IMR-90 (cell line): ENCODE results near the gene BTG3. TPM values are rescaled to one million over a fixed set of nuclear protein-coding genes. Genes with fewer than 3 reads are reported as not detected.

Experiments
- ATAC-seq: fragments of 200-7000 bp; cut with Tn5 transposase; 2 replicates; pipeline ENCODE4 v1.9.1; 2020; ENCODE audit warnings: low read depth, mild to moderate bottlenecking, moderate library complexity
- BruUV-seq: library from RNA; stranded (reverse); fragments of 400-500 nt; replicated peaks from 2 replicates; lab custom pipeline; 2021; lab: Mats Ljungman, UMichigan
- CTCF ChIA-PET: fragments of 300-600 bp; formaldehyde crosslinking; extraction: SDS; loops from one replicate; lab custom pipeline; 2021; ENCODE audit warnings: antibody characterized with exemption; lab: Yijun Ruan, JAX
- POLR2A ChIA-PET: fragments of 300-600 bp; sonication (Branson Sonifier 250); formaldehyde crosslinking; loops from one replicate; lab custom pipeline; 2022; ENCODE audit warnings: antibody characterized with exemption; ENCODE audit not compliant: unreplicated experiment; lab: Charles Lee
- DNase-seq: peaks from one replicate; pipeline ENCODE4 v3.0.0; 2013
- H2AFZ ChIP-seq: replicated peaks from 2 replicates; pipeline ENCODE3; 2013; ENCODE audit warnings: low read length, mild to moderate bottlenecking; ENCODE audit not compliant: poor library complexity
- H2AK5ac ChIP-seq: 2 replicates; pipeline ENCODE4 v1.6.1; 2013; ENCODE audit warnings: low read depth, low read length, inconsistent platforms
- H2AK9ac ChIP-seq: replicated peaks from 2 replicates; pipeline ENCODE3; 2013; ENCODE audit warnings: mild to moderate bottlenecking, low read depth, low read length, moderate library complexity; ENCODE audit not compliant: poor library complexity
- H2BK120ac ChIP-seq: 2 replicates; pipeline ENCODE4 v1.6.1; 2013; ENCODE audit warnings: low read depth, low read length, inconsistent platforms
- H2BK15ac ChIP-seq: 3 replicates; pipeline ENCODE4 v1.6.1; 2013; ENCODE audit warnings: low read depth, low read length, inconsistent platforms
- H2BK20ac ChIP-seq: 2 replicates; pipeline ENCODE4 v1.6.1; 2013; ENCODE audit warnings: low read depth, mild to moderate bottlenecking, inconsistent platforms, low read length, moderate library complexity
- H2BK5ac ChIP-seq: 2 replicates; pipeline ENCODE4 v1.6.1; 2013; ENCODE audit warnings: mild to moderate bottlenecking, low read depth, low read length, inconsistent platforms; ENCODE audit not compliant: poor library complexity, severe bottlenecking
- H3K14ac ChIP-seq: replicated peaks from 2 replicates; pipeline ENCODE4 v1.6.1; 2013; ENCODE audit warnings: low read depth, low read length, inconsistent platforms
- H3K18ac ChIP-seq: 2 replicates; pipeline ENCODE4 v1.6.1; 2013; ENCODE audit warnings: low read depth, low read length, control low read depth
- H3K23ac ChIP-seq: 2 replicates; pipeline ENCODE4 v1.6.1; 2013; ENCODE audit warnings: low read depth, low read length, inconsistent platforms
- H3K27ac ChIP-seq: 2 replicates; pipeline ENCODE4 v1.5.1; 2013; ENCODE audit warnings: mild to moderate bottlenecking, control low read depth, low read length; ENCODE audit not compliant: insufficient read depth
- H3K27me3 ChIP-seq: 2 replicates; pipeline ENCODE4 v1.6.1; 2013; ENCODE audit warnings: low read length; ENCODE audit not compliant: control insufficient read depth, insufficient read depth
- H3K36me3 ChIP-seq: 2 replicates; pipeline ENCODE4 v1.6.1; 2013; ENCODE audit warnings: low read length, mixed read lengths; ENCODE audit not compliant: control insufficient read depth, insufficient read depth
- H3K4ac ChIP-seq: 2 replicates; pipeline ENCODE4 v1.6.1; 2013; ENCODE audit warnings: low read depth, low read length, inconsistent platforms
- H3K4me1 ChIP-seq: 2 replicates; pipeline ENCODE4 v1.6.1; 2013; ENCODE audit warnings: low read length, mixed read lengths; ENCODE audit not compliant: control insufficient read depth, insufficient read depth
- H3K4me2 ChIP-seq: 2 replicates; pipeline ENCODE4 v1.6.1; 2013; ENCODE audit warnings: low read depth, mild to moderate bottlenecking, control low read depth, low read length, moderate library complexity
- H3K4me3 ChIP-seq: 2 replicates; pipeline ENCODE4 v1.5.1; 2013; ENCODE audit warnings: low read depth, mild to moderate bottlenecking, control low read depth, low read length, moderate library complexity; ENCODE audit not compliant: insufficient read depth
- H3K56ac ChIP-seq: 2 replicates; pipeline ENCODE4 v1.6.1; 2013; ENCODE audit warnings: low read length, inconsistent platforms; ENCODE audit not compliant: insufficient read depth; ENCODE audit errors: extremely low read depth
- H3K79me1 ChIP-seq, 2 experiments: 2 replicates each; pipeline ENCODE4 v1.6.1; 2013; ENCODE audit warnings: low read length in 2 of 2, inconsistent platforms in 1 of 2, low read depth in 1 of 2
- H3K9ac ChIP-seq: 2 replicates; pipeline ENCODE4 v1.6.1; 2013; ENCODE audit warnings: low read depth, low read length, control low read depth
- H3K9me1 ChIP-seq: 2 replicates; pipeline ENCODE4 v1.6.1; 2013; ENCODE audit warnings: low read length, inconsistent platforms; ENCODE audit not compliant: insufficient read depth
- H3K9me3 ChIP-seq: 2 replicates; pipeline ENCODE4 v1.6.1; 2013; ENCODE audit warnings: low read length; ENCODE audit not compliant: control insufficient read depth, insufficient read depth
- H4K20me1 ChIP-seq: 2 replicates; pipeline ENCODE4 v1.6.1; 2013; ENCODE audit warnings: low read length, inconsistent platforms; ENCODE audit not compliant: insufficient read depth
- H4K5ac ChIP-seq: 2 replicates; pipeline ENCODE4 v1.6.1; 2013; ENCODE audit warnings: mild to moderate bottlenecking, low read depth, low read length, control low read depth
- H4K8ac ChIP-seq, 2 experiments: 2 replicates each; pipeline ENCODE4 v1.6.1; 2013; ENCODE audit warnings: low read depth in 2 of 2, low read length in 2 of 2, control low read depth in 1 of 2, inconsistent platforms in 1 of 2
- H4K91ac ChIP-seq: 2 replicates; pipeline ENCODE4 v1.6.1; 2013; ENCODE audit warnings: low read depth, low read length, inconsistent platforms; ENCODE audit not compliant: insufficient read depth
- ELK1 ChIP-seq: fragments of 150-350 bp; IDR thresholded peaks from 2 replicates; pipeline ENCODE4 v1.6.1; 2016; ENCODE audit warnings: low read depth, mild to moderate bottlenecking, low read length, moderate library complexity, borderline replicate concordance
- RAD21 ChIP-seq: IDR thresholded peaks from 2 replicates; pipeline ENCODE4 v1.6.1; 2012; ENCODE audit warnings: low read length, improper control_type of control experiment
- WGBS, 2 experiments: methylation state at CpG; one replicate each; pipeline versions ENCODE4 v1.1.5 to v1.1.7; 2013; ENCODE audit warnings: missing lambda C conversion rate in 2 of 2; ENCODE audit not compliant: insufficient read length in 1 of 2; ENCODE audit errors: extremely low coverage in 2 of 2; 5-methylcytosine and 5-hydroxymethylcytosine counted together
- dilution Hi-C: fragments of 300-500 bp; cut with HindIII; formaldehyde crosslinking; loops from one replicate; pipeline ENCODE4 v1.14.3; 2018; ENCODE audit warnings: low sequenced_read_pairs; ENCODE audit not compliant: unreplicated experiment
- in situ Hi-C: fragments of 300-500 bp; cut with MboI; formaldehyde crosslinking; loops from 3 replicates; pipeline ENCODE4 v1.14.3; 2019; ENCODE audit warnings: low sequenced_read_pairs, inconsistent platforms, mixed read lengths
- intact Hi-C: fragments of 100-400 bp; cut with micrococcal nuclease; formaldehyde crosslinking; loops from 2 replicates; pipeline ENCODE4 v1.10.0; 2022
- polyA plus RNA-seq, 3 experiments: library from polyadenylated mRNA; depleted of rRNA; stranded (reverse); fragments of >200 nt; gene quantifications; 2 replicates each; pipeline ENCODE4 v1.2.3, GENCODE V29; 2012; ENCODE audit warnings: low replicate concordance in 1 of 3
- total RNA-seq: library from RNA; depleted of rRNA; stranded (reverse); fragments of >200 nt; gene quantifications from 2 replicates; pipeline ENCODE4 v1.2.3, GENCODE V29; 2012

The BTG3 gene
- total and polyA plus RNA-seq, 2 of the 4 experiments (the other 2 are of a cell fraction), result 22.4 to 38.1 TPM

- no peaks in the 10 kb centered on the region for H3K27me3 ChIP-seq
- no peak overlapping the region for H3K9ac ChIP-seq
- peaks cover 6% of the 10 kb centered on the region; the same call in 1 of the 2 replicates for H4K20me1 ChIP-seq
- no peak overlapping the region for H2BK20ac ChIP-seq
- TF ChIP-seq RAD21 (no peak), ELK1 (no peak)
- H3K27ac ChIP-seq, result no peak overlapping the region
- H2AK9ac ChIP-seq, result no peak overlapping the region
- no peaks in the 10 kb centered on the region for H3K9me3 ChIP-seq
- H3K18ac ChIP-seq, result no peak overlapping the region
- no peak overlapping the region for H2BK15ac ChIP-seq
- no peak overlapping the region for H2BK120ac ChIP-seq
- intact Hi-C loops (no loop called here), dilution Hi-C loops (no loop called here), in situ Hi-C loops (no loop called here)
- no peak overlapping the region for H4K5ac ChIP-seq
- H3K36me3 ChIP-seq, result peaks cover 20% of the 10 kb centered on the region
- ChIA-PET CTCF (interaction anchor here (0.6 to 1.0 kb wide), 2 partner anchors 12 to 211 kb away, joined by 3 read pairs; no protein-coding TSS in a partner anchor), POLR2A (interaction anchor here (0.6 kb wide), 1 partner anchor 969 kb away, joined by 3 read pairs; no protein-coding TSS in a partner anchor)
- H3K9me1 ChIP-seq, result no peaks in the 10 kb centered on the region; the same call in 1 of the 2 replicates
- H3K79me1 ChIP-seq, result peaks cover 16 to 19% of the 10 kb centered on the region in 2 experiments
- 100% methylated on average over 1 of the region's 3 CpGs; no CpG with 5 or more reads in 1 of the 2 experiments for WGBS, 2 experiments
- H4K91ac ChIP-seq, result no peak overlapping the region
- H2BK5ac ChIP-seq, result no peak overlapping the region
- H3K23ac ChIP-seq, result no peak overlapping the region
- H3K4me3 ChIP-seq, result no peak overlapping the region
- no peak overlapping the region for H2AK5ac ChIP-seq
- no peak overlapping the region for H3K4ac ChIP-seq
- no peak for ATAC-seq
- BruUV-seq, result no TSS peak
- H3K14ac ChIP-seq, result no peak overlapping the region
- H3K4me2 ChIP-seq, result no peak overlapping the region
- peaks cover 4% of the 10 kb centered on the region; the same call in 1 of the 2 replicates for H3K4me1 ChIP-seq
- DNase-seq, result no peak
- no peak overlapping the region for H4K8ac ChIP-seq
- no peak overlapping the region for H3K56ac ChIP-seq
- no peak overlapping the region for H2AFZ ChIP-seq
Observed at GRCh38 chr21:17598437-17598836, 14.3 kb downstream of the BTG3 start.
